Lower leg skin (tissue), 3 donors: ENCODE measurements around the gene EGFLAM.

Experiments used
- CTCF ChIP-seq, 3 donors: fragments of 450-650 bp; IDR thresholded peaks; one replicate each; pipeline ENCODE4 v1.5.1; 2016; ENCODE audit warnings: antibody characterized with exemption in 3 of 3, mild to moderate bottlenecking in 3 of 3, moderate library complexity in 2 of 3
- POLR2A ChIP-seq, 2 donors: fragments of 450-650 bp; IDR thresholded peaks; one replicate each; pipeline ENCODE4 v1.6.1; 2016 to 2017; ENCODE audit warnings: antibody characterized with exemption in 2 of 2, mild to moderate bottlenecking in 1 of 2, moderate library complexity in 1 of 2

GRCh38 chr5:38494763-38495162 is 236.4 kb downstream of the EGFLAM start:
- TF ChIP-seq POLR2A (IDR thresholded peaks at IDR 0.05) (no peak), CTCF (IDR thresholded peaks at IDR 0.05) (no peak)
